Thyroid gland (tissue), 4 donors: ENCODE results near the gene ANAPC16. TPM values are rescaled to one million over a fixed set of nuclear protein-coding genes. Genes with fewer than 3 reads are reported as not detected.

ENCODE experiments used
- DNase-seq, 2 donors: peaks; one replicate each; pipeline ENCODE4 v3.0.0-alpha.2; 2019
- H3K27ac ChIP-seq, 3 donors: fragments of 200-600 bp; sonication (generic); 1 replicate in 2 of 3; 2 replicates in 1 of 3; pipeline ENCODE4 v1.5.1; 2016 to 2019; ENCODE audit warnings: mild to moderate bottlenecking in 1 of 3, moderate library complexity in 1 of 3
- H3K27me3 ChIP-seq: fragments of 200-600 bp; sonication (generic); one replicate; pipeline ENCODE4 v1.5.1; 2019
- H3K36me3 ChIP-seq, 2 donors: fragments of 200-600 bp; sonication (generic); one replicate each; pipeline ENCODE4 v1.5.1; 2016 to 2019
- H3K4me1 ChIP-seq, 2 donors: fragments of 200-600 bp; sonication (generic); one replicate each; pipeline ENCODE4 v1.5.1; 2017 to 2019
- H3K4me3 ChIP-seq, 3 donors: fragments of 200-600 bp; sonication (generic); replicated peaks in 1 of 3; 1 replicate in 2 of 3; 2 replicates in 1 of 3; pipeline ENCODE4 v1.5.1; 2016; ENCODE audit warnings: mild to moderate bottlenecking in 1 of 3
- H3K9me3 ChIP-seq: fragments of 200-600 bp; sonication (generic); one replicate; pipeline ENCODE4 v1.5.1; 2017
- POLR2A ChIP-seq, 2 donors: fragments of 450-650 bp; IDR thresholded peaks; one replicate each; pipeline ENCODE4 v1.6.1; 2017; ENCODE audit warnings: antibody characterized with exemption in 2 of 2, mild to moderate bottlenecking in 2 of 2, moderate library complexity in 1 of 2
- WGBS, 2 donors: methylation state at CpG; one replicate each; pipeline ENCODE4 v1.1.5; 2017; 5-methylcytosine and 5-hydroxymethylcytosine counted together
- intact Hi-C: fragments of 100-400 bp; cut with DNase I; formaldehyde crosslinking; loops from one replicate; pipeline ENCODE4 v1.15.1; 2023
- total RNA-seq, 4 donors: library from RNA; depleted of rRNA; stranded (reverse); fragments of >200 nt; gene quantifications; one replicate each; pipeline ENCODE4 v1.2.3, GENCODE V29; 2016
- TF ChIP-seq, protein P1 (sequence below), 6 experiments: fragments of 200-600 bp in 3 of 6; fragments of 450-650 bp in 3 of 6; sonication (generic) in 3 of 6; IDR thresholded peaks; one replicate each; pipeline ENCODE4 v1.5.1; 2016 to 2019; ENCODE audit warnings: antibody characterized with exemption in 6 of 6, mild to moderate bottlenecking in 2 of 6, inconsistent platforms in 1 of 6, moderate library complexity in 1 of 6

ANAPC16 gene
- total RNA-seq, 4 donors from 2014 or later = 100 to 214 (median 129) TPM

DNA sequence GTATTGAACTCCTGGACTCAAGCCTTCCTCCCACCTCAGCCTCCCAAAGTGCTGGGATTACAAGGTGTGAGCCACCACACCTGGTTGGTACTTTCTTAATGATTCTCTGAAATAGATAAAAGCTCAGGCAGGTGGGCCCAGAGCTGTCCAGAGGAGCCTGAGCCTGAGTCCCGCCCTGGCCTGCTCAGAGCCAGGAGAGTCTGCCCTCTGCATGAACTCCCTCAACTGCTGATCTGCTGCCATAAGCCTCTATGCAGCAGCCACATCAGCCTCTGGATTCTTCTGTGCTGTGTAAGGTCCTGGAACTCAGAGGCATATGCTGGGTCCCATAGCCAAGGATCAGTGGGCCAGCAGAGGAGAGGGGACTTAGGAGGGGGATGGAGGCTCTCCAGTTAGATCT is 34.9 kb downstream of the ANAPC16 start:
- Histone ChIP-seq H3K36me3 (no peaks in the 10 kb centered on the region), H3K9me3 (no peaks in the 10 kb centered on the region), H3K27me3 (no peaks in the 10 kb centered on the region), H3K27ac (peak overlapping the region; percentile 39 to 76 (median 58)), H3K4me3 (no peak overlapping the region), H3K4me1 (peaks cover 67 to 93% of the 10 kb centered on the region in 2 donors)
- intact Hi-C loops = no loop called here
- peak; percentile 37 to 38 for DNase-seq
- 77 to 82% methylated on average over 1 of the region's 1 CpG for WGBS, 2 donors
- TF ChIP-seq, protein P1, sequence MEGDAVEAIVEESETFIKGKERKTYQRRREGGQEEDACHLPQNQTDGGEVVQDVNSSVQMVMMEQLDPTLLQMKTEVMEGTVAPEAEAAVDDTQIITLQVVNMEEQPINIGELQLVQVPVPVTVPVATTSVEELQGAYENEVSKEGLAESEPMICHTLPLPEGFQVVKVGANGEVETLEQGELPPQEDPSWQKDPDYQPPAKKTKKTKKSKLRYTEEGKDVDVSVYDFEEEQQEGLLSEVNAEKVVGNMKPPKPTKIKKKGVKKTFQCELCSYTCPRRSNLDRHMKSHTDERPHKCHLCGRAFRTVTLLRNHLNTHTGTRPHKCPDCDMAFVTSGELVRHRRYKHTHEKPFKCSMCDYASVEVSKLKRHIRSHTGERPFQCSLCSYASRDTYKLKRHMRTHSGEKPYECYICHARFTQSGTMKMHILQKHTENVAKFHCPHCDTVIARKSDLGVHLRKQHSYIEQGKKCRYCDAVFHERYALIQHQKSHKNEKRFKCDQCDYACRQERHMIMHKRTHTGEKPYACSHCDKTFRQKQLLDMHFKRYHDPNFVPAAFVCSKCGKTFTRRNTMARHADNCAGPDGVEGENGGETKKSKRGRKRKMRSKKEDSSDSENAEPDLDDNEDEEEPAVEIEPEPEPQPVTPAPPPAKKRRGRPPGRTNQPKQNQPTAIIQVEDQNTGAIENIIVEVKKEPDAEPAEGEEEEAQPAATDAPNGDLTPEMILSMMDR (IDR thresholded peaks at IDR 0.05) = no peak

DNA sequence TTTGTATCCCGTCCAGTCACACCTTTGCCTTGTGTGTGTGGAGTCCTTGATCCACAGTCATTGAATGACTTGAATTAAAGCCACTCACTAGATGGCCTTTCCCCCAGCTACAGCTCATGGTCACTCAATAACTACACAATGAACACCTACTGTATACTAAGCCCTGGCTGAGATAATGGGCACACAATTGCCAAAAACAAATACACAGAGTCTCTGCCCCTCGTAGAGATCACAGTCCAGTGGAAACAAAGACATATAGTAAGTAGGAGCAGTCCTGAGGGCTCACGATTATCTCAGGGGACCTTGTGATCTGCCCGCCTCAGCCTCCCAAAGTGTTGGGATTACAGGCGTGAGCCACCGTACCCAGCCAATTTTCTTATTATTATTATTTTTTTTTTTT is 35.8 kb downstream of the ANAPC16 start:
- H3K27me3 ChIP-seq = no peaks in the 10 kb centered on the region
- H3K9me3 ChIP-seq = no peaks in the 10 kb centered on the region
- no peaks in the 10 kb centered on the region for H3K36me3 ChIP-seq
- no peak overlapping the region for H3K4me3 ChIP-seq
- TF ChIP-seq POLR2A (IDR thresholded peaks at IDR 0.05) = no peak
- TF ChIP-seq, protein P1 (IDR thresholded peaks at IDR 0.05) = no peak
- peak overlapping the region in 2 of 3 donors; percentile 58 to 76 for H3K27ac ChIP-seq
- H3K4me1 ChIP-seq = peaks cover 67 to 94% of the 10 kb centered on the region in 2 donors
- DNase-seq = no peak
- WGBS, 2 donors = 93 to 95% methylated on average over 6 of the region's 6 CpGs
- intact Hi-C loops = no loop called here

DNA sequence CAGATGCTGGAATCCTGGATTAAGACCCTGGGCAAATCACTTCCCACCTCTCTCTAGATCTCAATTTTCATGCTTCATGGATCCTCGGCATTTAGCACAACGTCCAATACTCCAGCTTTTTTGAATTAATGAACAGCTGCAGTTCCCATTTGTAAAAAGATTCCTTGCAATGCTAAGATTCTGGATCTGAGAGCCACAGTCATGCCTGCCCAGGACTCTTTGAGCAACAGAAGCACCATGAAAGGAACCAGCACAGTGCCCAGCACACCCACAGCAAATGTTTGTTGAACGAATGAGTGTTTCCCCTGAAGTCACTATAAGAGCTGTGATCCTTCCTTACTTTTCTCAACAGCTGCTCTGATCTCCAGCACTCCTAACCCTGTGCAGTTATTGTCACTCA is 37.2 kb downstream of the ANAPC16 start:
- Histone ChIP-seq H3K27ac (peak overlapping the region; percentile 10 to 99 (median 98)), H3K36me3 (no peaks in the 10 kb centered on the region), H3K27me3 (no peaks in the 10 kb centered on the region), H3K9me3 (no peaks in the 10 kb centered on the region), H3K4me1 (peaks cover 59 to 92% of the 10 kb centered on the region in 2 donors), H3K4me3 (no peak overlapping the region)
- TF ChIP-seq, protein P1 (IDR thresholded peaks at IDR 0.05) = no peak
- no peak for TF ChIP-seq POLR2A (IDR thresholded peaks at IDR 0.05)
- WGBS, 2 donors = 67 to 72% methylated on average over 3 of the region's 3 CpGs
- DNase-seq = no peak
- intact Hi-C loops = no loop called here

DNA sequence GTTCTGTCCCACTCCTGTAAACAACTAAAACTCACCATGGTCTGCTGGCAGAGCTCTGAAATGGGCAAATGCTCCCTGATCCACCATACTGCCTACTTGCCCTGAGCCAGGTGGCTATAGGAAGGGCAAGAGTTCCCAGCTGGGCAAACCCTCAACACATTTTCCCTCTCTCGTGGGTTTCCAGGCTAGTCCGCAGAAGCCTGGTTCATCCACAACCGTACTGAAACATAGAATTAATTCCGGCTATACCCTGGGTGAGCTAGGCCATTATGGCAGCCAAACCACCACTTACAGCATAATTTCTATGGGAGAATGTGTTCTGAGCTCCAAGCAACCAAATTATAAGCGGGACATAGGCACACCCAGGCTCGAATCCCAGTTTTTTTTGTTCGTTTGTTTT is 37.8 kb downstream of the ANAPC16 start:
- DNase-seq = no peak
- H3K27ac ChIP-seq = peak overlapping the region; percentile 97 to 99 (median 98)
- H3K27me3 ChIP-seq = no peaks in the 10 kb centered on the region
- H3K4me1 ChIP-seq = peaks cover 53 to 89% of the 10 kb centered on the region in 2 donors
- 92% methylated on average over 7 of the region's 7 CpGs for WGBS, 2 donors
- no peak overlapping the region for H3K4me3 ChIP-seq
- no peaks in the 10 kb centered on the region for H3K36me3 ChIP-seq
- intact Hi-C loops = no loop called here
- TF ChIP-seq, protein P1 (IDR thresholded peaks at IDR 0.05) = no peak
- no peak for TF ChIP-seq POLR2A (IDR thresholded peaks at IDR 0.05)
- no peaks in the 10 kb centered on the region for H3K9me3 ChIP-seq

DNA sequence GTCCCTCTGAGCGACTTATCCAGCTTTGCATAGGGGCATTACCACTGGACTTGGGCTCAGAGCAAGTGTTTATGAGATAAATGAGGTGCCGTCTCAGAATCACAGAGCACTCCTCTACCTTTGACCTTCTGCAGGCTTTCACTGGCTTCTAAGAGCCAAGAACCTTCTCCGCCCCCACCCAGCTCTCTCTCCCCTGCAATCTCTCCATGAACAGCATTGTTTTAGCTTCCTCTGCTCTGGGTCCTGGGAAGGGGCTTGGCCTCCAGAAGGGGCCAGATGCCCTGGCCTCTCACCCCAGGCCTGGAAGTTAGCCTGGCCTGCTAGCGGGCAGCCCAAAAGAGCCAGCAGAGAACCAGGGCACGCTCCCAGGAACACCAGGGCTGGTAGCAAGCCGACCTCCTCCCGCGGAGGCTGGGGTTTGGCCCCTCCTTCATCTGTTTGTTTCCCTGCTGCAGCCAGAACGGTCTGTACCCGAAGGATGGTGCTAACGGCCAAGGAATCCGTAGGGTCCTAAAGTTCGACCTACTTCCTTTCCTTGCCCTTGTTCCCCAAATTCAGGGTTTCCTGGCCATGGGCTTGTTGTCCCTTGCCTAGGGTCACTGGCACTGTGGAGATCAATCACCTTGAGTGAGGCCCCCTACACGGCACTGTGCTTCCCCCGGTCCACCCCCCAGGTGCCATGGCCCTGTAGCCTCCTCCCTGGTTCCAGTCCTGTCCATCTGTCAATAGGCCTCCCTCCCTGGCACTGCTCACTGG is 39.2 kb downstream of the ANAPC16 start:
- Histone ChIP-seq H3K27me3 (no peaks in the 10 kb centered on the region), H3K27ac (peak overlapping the region; percentile 97 to 99 (median 98)), H3K4me3 (no peak overlapping the region), H3K4me1 (peaks cover 55 to 89% of the 10 kb centered on the region in 2 donors), H3K9me3 (no peaks in the 10 kb centered on the region), H3K36me3 (no peaks in the 10 kb centered on the region)
- intact Hi-C loops = no loop called here
- DNase-seq = peak; percentile 95 to 96
- 17 to 18% methylated on average over 13 to 15 of the region's 15 CpGs for WGBS, 2 donors
- TF ChIP-seq POLR2A (IDR thresholded peaks at IDR 0.05) = peak in 1 of 2 donors; percentile 75
- TF ChIP-seq, protein P1 (IDR thresholded peaks at IDR 0.05) = no peak
